Fibroblast of villous mesenchyme (primary cell): ENCODE measurements around the gene SERPINA3. TPM values are rescaled to one million over a fixed set of nuclear protein-coding genes. Genes with fewer than 3 reads are reported as not detected.

Experiments
- DNase-seq: peaks from one replicate; pipeline ENCODE4 v3.0.0-alpha.2; 2010; ENCODE audit warnings: low read depth
- H3K4me3 ChIP-seq: 2 replicates; pipeline ENCODE4 v1.5.1; 2011; ENCODE audit warnings: low read depth, mild to moderate bottlenecking, low read length
- total RNA-seq: library from RNA; depleted of rRNA; stranded (reverse); fragments of >200 nt; gene quantifications from 2 replicates; pipeline ENCODE4 v1.2.3, GENCODE V29; 2012
- TF ChIP-seq, protein P1 (sequence below): IDR thresholded peaks from 2 replicates; pipeline ENCODE4 v1.5.1; 2012; ENCODE audit warnings: low read depth, mild to moderate bottlenecking, low read length; ENCODE audit not compliant: insufficient read depth

The SERPINA3 gene
- total RNA-seq, 1 donor = not detected

DNA sequence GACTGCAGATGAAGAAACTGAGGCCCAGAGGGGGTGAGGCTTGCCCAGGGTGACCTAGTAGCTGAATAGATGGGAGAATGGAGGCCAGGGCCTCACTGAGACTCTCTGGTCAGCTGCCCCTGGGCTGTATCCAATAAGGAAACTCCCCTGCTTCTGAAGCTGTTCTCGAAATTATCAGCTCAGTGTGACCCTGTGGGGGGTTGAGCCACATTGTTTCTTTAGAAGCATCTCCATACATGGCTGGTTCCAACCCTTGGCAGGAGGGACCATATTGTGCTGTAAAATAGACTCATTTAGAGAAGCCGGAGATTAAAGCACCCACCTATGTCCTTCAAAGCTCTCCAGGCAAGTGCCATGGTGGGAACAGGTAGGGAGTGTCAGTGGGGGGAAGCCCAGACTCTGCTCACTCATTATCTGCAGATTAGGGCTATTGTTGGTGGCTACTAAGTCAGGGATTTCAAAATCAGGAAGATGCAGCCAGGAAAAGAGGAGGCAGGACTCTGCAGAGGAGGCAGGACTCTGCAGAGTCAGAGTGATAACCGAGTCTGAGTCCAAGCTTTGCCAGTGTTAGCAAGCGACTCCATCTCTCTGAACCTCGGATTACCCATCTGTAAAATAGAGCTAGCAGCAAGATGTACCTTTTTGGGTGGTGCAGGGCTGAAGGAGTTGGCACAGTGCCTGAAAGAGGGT is 27.5 kb upstream of the SERPINA3 start:
- TF ChIP-seq, protein P1, sequence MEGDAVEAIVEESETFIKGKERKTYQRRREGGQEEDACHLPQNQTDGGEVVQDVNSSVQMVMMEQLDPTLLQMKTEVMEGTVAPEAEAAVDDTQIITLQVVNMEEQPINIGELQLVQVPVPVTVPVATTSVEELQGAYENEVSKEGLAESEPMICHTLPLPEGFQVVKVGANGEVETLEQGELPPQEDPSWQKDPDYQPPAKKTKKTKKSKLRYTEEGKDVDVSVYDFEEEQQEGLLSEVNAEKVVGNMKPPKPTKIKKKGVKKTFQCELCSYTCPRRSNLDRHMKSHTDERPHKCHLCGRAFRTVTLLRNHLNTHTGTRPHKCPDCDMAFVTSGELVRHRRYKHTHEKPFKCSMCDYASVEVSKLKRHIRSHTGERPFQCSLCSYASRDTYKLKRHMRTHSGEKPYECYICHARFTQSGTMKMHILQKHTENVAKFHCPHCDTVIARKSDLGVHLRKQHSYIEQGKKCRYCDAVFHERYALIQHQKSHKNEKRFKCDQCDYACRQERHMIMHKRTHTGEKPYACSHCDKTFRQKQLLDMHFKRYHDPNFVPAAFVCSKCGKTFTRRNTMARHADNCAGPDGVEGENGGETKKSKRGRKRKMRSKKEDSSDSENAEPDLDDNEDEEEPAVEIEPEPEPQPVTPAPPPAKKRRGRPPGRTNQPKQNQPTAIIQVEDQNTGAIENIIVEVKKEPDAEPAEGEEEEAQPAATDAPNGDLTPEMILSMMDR = no peak
- H3K4me3 ChIP-seq = no peak overlapping the region
- no peak for DNase-seq

GRCh38 chr14:94586635-94587034 is 25.6 kb upstream of the SERPINA3 start:
- no peak overlapping the region for H3K4me3 ChIP-seq
- TF ChIP-seq, protein P1 = no peak
- no peak for DNase-seq

DNA sequence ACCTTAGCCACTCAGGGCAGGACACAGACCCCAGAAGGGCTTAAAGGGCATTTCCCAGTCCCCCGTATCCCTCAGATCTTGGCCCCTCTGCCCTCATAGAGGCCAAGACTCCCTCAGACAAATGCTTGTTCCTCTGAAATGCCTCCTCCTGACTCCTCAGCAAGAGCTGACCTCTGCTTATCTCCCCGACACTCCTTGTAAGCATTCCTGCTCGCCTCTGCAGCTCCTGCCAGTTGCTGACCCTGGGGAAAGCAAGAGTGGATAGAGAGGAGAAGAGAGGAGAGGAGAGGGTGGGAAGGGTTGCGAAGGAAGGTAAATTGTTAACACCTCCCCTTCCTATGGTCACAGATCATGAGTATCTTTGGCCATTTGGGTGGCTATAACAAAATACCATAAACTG is 23.9 kb upstream of the SERPINA3 start:
- no peak for DNase-seq
- TF ChIP-seq, protein P1 = no peak
- H3K4me3 ChIP-seq = no peak overlapping the region

GRCh38 chr14:94591073-94591472 is 21.1 kb upstream of the SERPINA3 start:
- TF ChIP-seq, protein P1 = no peak
- no peak overlapping the region for H3K4me3 ChIP-seq
- DNase-seq = no peak

- no peak for DNase-seq
- H3K4me3 ChIP-seq = no peak overlapping the region
- TF ChIP-seq, protein P1 = no peak
Observed at GRCh38 chr14:94591871-94592270, 20.3 kb upstream of the SERPINA3 start.

GRCh38 chr14:94592457-94592856 is 19.7 kb upstream of the SERPINA3 start:
- DNase-seq = no peak
- no peak overlapping the region for H3K4me3 ChIP-seq
- TF ChIP-seq, protein P1 = no peak

- TF ChIP-seq, protein P1 = no peak
- DNase-seq = no peak
- H3K4me3 ChIP-seq = no peak overlapping the region
Observed at GRCh38 chr14:94593376-94593748, 18.8 kb upstream of the SERPINA3 start.
